DOHH2 (cell line): ENCODE measurements around the gene FCHSD2.

Experiments used
- H3F3A ChIP-seq: fragments of 200-600 bp; sonication (generic), shearing (Covaris generic); 2 replicates; pipeline ENCODE4 v1.6.0; 2016; ENCODE audit warnings: antibody characterized with exemption, mild to moderate bottlenecking; ENCODE audit not compliant: control insufficient read depth, insufficient read depth
- H3K27ac ChIP-seq: fragments of 200-600 bp; sonication (generic); 2 replicates; pipeline ENCODE4 v1.5.1; 2014; ENCODE audit warnings: low read depth, mild to moderate bottlenecking, low read length, moderate library complexity
- H3K27me3 ChIP-seq: fragments of 200-600 bp; sonication (generic); 2 replicates; pipeline ENCODE4 v1.6.1; 2014; ENCODE audit warnings: mild to moderate bottlenecking, low read length, mixed read lengths; ENCODE audit not compliant: control insufficient read depth
- H3K36me3 ChIP-seq: fragments of 200-600 bp; sonication (generic); 2 replicates; pipeline ENCODE4 v1.6.1; 2014; ENCODE audit warnings: mild to moderate bottlenecking, low read length, moderate library complexity, mixed read lengths; ENCODE audit not compliant: control insufficient read depth
- H3K4me1 ChIP-seq: fragments of 200-600 bp; sonication (generic); 2 replicates; pipeline ENCODE4 v1.6.1; 2014; ENCODE audit warnings: mild to moderate bottlenecking, low read length, mixed read lengths; ENCODE audit not compliant: control insufficient read depth
- H3K4me2 ChIP-seq: fragments of 200-600 bp; sonication (generic); 2 replicates; pipeline ENCODE4 v1.6.0; 2014; ENCODE audit warnings: mild to moderate bottlenecking, low read length, moderate library complexity
- H3K4me3 ChIP-seq: fragments of 200-600 bp; sonication (generic); 2 replicates; pipeline ENCODE4 v1.5.1; 2014; ENCODE audit warnings: mild to moderate bottlenecking, low read length, mixed read lengths
- H3K79me2 ChIP-seq: fragments of 200-600 bp; sonication (generic); 2 replicates; pipeline ENCODE4 v1.6.1; 2014; ENCODE audit warnings: mild to moderate bottlenecking, low read length, mixed read lengths; ENCODE audit not compliant: control insufficient read depth
- H3K9me2 ChIP-seq: fragments of 200-600 bp; sonication (generic); replicated peaks from 2 replicates; pipeline ENCODE4 v1.6.1; 2014; ENCODE audit warnings: mild to moderate bottlenecking, low read length, mixed read lengths; ENCODE audit not compliant: control insufficient read depth
- H3K9me3 ChIP-seq: fragments of 200-600 bp; sonication (generic); 2 replicates; pipeline ENCODE4 v1.6.1; 2014; ENCODE audit warnings: antibody characterized with exemption, low read length, mixed read lengths; ENCODE audit not compliant: control insufficient read depth, insufficient read depth
- H4K20me1 ChIP-seq: fragments of 200-600 bp; sonication (generic); 2 replicates; pipeline ENCODE4 v1.6.0; 2014; ENCODE audit warnings: low read depth, mild to moderate bottlenecking, antibody characterized with exemption, low read length, moderate library complexity; ENCODE audit not compliant: control insufficient read depth, insufficient read depth
- CTCF ChIP-seq: fragments of 200-600 bp; sonication (generic); IDR thresholded peaks from one replicate; pipeline ENCODE4 v1.5.1; 2014; ENCODE audit warnings: antibody characterized with exemption, mild to moderate bottlenecking, low read depth, low read length; ENCODE audit not compliant: poor library complexity, severe bottlenecking
- EZH2phosphoT487 ChIP-seq: fragments of 200-600 bp; sonication (generic); IDR thresholded peaks from 2 replicates; pipeline ENCODE4 v1.6.1; 2017; ENCODE audit warnings: borderline replicate concordance, mild to moderate bottlenecking, antibody characterized with exemption, low read length, moderate library complexity, mixed read lengths

Gene FCHSD2

GRCh38 chr11:73059915-73060314 lies 82.2 kb downstream of the FCHSD2 start:
- Histone ChIP-seq H3K4me1 (peaks cover 66% of the 10 kb centered on the region), H3K4me2 (no peak overlapping the region), H3K9me3 (no peaks in the 10 kb centered on the region), H3F3A (peaks cover 16% of the 10 kb centered on the region), H3K79me2 (peaks cover 94% of the 10 kb centered on the region), H3K9me2 (no peaks in the 10 kb centered on the region), H3K27me3 (no peaks in the 10 kb centered on the region), H3K27ac (no peak overlapping the region), H4K20me1 (peaks cover 2% of the 10 kb centered on the region; the same call in 1 of the 2 replicates), H3K4me3 (no peak overlapping the region), H3K36me3 (peaks cover 45% of the 10 kb centered on the region)
- TF ChIP-seq EZH2phosphoT487 (no peak), CTCF (no peak)

GRCh38 chr11:73058989-73059674 lies 83.0 kb downstream of the FCHSD2 start:
- Histone ChIP-seq H3K4me1 (peaks cover 69% of the 10 kb centered on the region), H3K27me3 (no peaks in the 10 kb centered on the region)

GRCh38 chr11:73055655-73056354 lies 86.3 kb downstream of the FCHSD2 start:
- Histone ChIP-seq H3K4me1 (peaks cover 94% of the 10 kb centered on the region), H4K20me1 (no peaks in the 10 kb centered on the region), H3K27ac (peak overlapping the region; percentile 91), H3K27me3 (no peaks in the 10 kb centered on the region), H3K4me2 (peak overlapping the region; percentile 24), H3K4me3 (peak overlapping the region; percentile 22), H3K79me2 (peaks cover 97% of the 10 kb centered on the region), H3K36me3 (peaks cover 43% of the 10 kb centered on the region), H3K9me2 (no peaks in the 10 kb centered on the region), H3F3A (peaks cover 33% of the 10 kb centered on the region), H3K9me3 (no peaks in the 10 kb centered on the region)
- TF ChIP-seq EZH2phosphoT487 = no peak
- no peak for TF ChIP-seq CTCF

More at GRCh38 chr11:73058989-73059674, 83.0 kb downstream of the FCHSD2 start:
- H3F3A ChIP-seq = peaks cover 19% of the 10 kb centered on the region
- H3K36me3 ChIP-seq = peaks cover 51% of the 10 kb centered on the region
- H3K9me2 ChIP-seq = no peaks in the 10 kb centered on the region
- no peak overlapping the region for H3K27ac ChIP-seq
- no peaks in the 10 kb centered on the region for H4K20me1 ChIP-seq
- TF ChIP-seq EZH2phosphoT487 = no peak
- TF ChIP-seq CTCF = no peak
- H3K9me3 ChIP-seq = no peaks in the 10 kb centered on the region
- H3K4me2 ChIP-seq = no peak overlapping the region
- H3K4me3 ChIP-seq = no peak overlapping the region
- peaks cover 94% of the 10 kb centered on the region for H3K79me2 ChIP-seq
